Measurements from ENCODE around the gene TPST2. TPM values are rescaled to one million over a fixed set of nuclear protein-coding genes. Genes with fewer than 3 reads are reported as not detected.
A peak's percentile ranks its signal among the peaks of the same experiment; 100 is the strongest.
"Not testable (repeated sequence)": the region's sequence is repeated elsewhere in the genome, so short reads cannot be mapped to it uniquely, and the experiment has no call there.

Gene TPST2
- total RNA-seq, 1 donor: 25.0 TPM

GRCh38 chr22:26617271-26618199, 27.6 kb upstream of the TPST2 start, which contains the start of gene CRYBB1:
TSS of gene CRYBB1 (minus strand) at chr22:26618027. CDS start at chr22:26616319, 1,708 bp downstream.
- DNase-seq (ENCODE audit: low read depth): peak; percentile 47
- no peak for TF ChIP-seq CTCF (IDR thresholded peaks at IDR 0.05; ENCODE audit: insufficient read depth, low read depth, low read length)
- H3K4me3 ChIP-seq (ENCODE audit: low read depth, low read length): no peak within 1 kb of the TSS

GRCh38 chr22:26616650-26617049, 26.7 kb upstream of the TPST2 start:
- DNase-seq (ENCODE audit: low read depth): no peak
- TF ChIP-seq CTCF (IDR thresholded peaks at IDR 0.05; ENCODE audit: insufficient read depth, low read depth, low read length): no peak
- H3K4me3 ChIP-seq (ENCODE audit: low read depth, low read length): no peak overlapping the region

- DNase-seq (ENCODE audit: low read depth): no peak
- no peak overlapping the region for H3K4me3 ChIP-seq (ENCODE audit: low read depth, low read length)
- TF ChIP-seq CTCF (IDR thresholded peaks at IDR 0.05; ENCODE audit: insufficient read depth, low read depth, low read length): no peak
Observed at GRCh38 chr22:26615830-26616435, 26.0 kb upstream of the TPST2 start.

- H3K4me3 ChIP-seq (ENCODE audit: low read depth, low read length): no peak overlapping the region
- no peak for TF ChIP-seq CTCF (IDR thresholded peaks at IDR 0.05; ENCODE audit: insufficient read depth, low read depth, low read length)
- no peak for DNase-seq (ENCODE audit: low read depth)
Observed at GRCh38 chr22:26615149-26615548, 25.2 kb upstream of the TPST2 start.

GRCh38 chr22:26614322-26614721, 24.4 kb upstream of the TPST2 start:
- no peak overlapping the region for H3K4me3 ChIP-seq (ENCODE audit: low read depth, low read length)
- no peak for TF ChIP-seq CTCF (IDR thresholded peaks at IDR 0.05; ENCODE audit: insufficient read depth, low read depth, low read length)
- no peak for DNase-seq (ENCODE audit: low read depth)

GRCh38 chr22:26613753-26614152, 23.8 kb upstream of the TPST2 start:
- H3K4me3 ChIP-seq (ENCODE audit: low read depth, low read length); DNase-seq (ENCODE audit: low read depth): not testable (repeated sequence)

- no peak overlapping the region for H3K4me3 ChIP-seq (ENCODE audit: low read depth, low read length)
- no peak for TF ChIP-seq CTCF (IDR thresholded peaks at IDR 0.05; ENCODE audit: insufficient read depth, low read depth, low read length)
- no peak for DNase-seq (ENCODE audit: low read depth)
Observed at GRCh38 chr22:26612652-26613051, 22.7 kb upstream of the TPST2 start.
